Ammon's horn (tissue), 1 donor: ENCODE data around the gene SNX25.

Experiments
- DNase-seq: peaks from one replicate; pipeline ENCODE4 v3.0.0-alpha.2; 2016; ENCODE audit warnings: low spot score

Gene SNX25

GRCh38 chr4:185380320-185380719 is 170.9 kb downstream of the SNX25 start:
- DNase-seq: no peak

DNA sequence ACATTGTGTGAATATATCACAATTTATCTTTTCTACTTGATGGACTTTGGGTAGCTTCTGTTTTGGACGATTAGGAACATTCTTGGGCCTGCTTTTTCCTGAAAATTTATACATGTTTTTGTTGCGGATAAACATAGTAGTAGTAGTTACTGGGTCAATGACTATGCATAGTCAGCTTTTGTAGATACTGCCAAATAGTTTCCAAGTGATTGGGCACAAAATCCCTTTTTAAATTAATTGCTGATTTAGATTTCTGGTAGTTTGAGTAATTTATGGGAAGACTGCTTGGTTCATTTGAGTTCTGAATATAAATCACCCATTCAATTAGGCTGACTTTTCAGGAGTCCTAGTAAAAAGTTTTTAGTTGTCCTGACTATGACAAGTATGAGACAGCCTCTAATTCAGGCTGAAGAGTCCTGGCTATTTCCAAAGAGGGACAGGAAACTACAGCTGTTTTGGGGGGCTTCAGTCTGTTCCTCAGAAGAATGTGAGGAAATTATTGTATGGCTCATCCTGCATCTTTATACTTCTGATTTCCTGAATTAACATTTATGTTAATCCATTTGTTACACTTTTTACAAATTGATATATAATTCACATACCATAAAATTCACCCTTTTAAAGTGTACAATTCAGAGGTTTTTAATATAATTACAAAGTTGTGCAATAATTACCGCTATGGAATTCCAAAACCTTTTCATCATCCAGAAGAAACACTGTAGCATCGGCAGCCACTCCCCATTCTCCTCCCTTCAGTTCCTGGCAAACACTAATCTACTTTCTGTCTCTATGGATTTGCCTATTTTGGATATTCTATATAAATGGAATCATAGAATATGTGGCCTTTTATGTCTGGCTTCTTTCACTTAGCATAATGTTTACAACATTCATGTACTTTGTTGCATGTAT is 172.1 kb downstream of the SNX25 start:
- DNase-seq: no peak

- no peak for DNase-seq
Observed at GRCh38 chr4:185382754-185383153, 173.4 kb downstream of the SNX25 start.

- no peak for DNase-seq
Observed at GRCh38 chr4:185383451-185383850, 174.1 kb downstream of the SNX25 start.

DNA sequence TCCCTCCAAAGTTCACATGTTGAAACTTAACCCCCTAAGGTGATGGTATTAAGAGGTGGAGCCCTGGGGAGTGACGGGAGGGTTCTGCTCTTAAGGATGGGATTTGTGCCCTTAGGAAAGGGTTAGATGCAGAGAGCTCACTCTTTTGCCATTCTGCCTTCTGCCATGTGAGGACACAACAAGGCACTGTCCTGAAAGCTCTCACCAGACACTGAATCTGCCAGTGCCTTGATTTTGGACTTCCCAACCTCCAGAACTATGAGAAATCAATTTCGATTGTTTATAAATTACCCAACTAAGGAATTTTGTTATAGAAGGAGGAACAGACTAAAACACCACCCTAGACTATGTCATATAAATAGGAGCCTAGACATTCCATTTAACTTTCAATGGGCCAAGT is 174.7 kb downstream of the SNX25 start:
- no peak for DNase-seq

GRCh38 chr4:185384930-185385331 is 175.5 kb downstream of the SNX25 start:
- no peak for DNase-seq

DNA sequence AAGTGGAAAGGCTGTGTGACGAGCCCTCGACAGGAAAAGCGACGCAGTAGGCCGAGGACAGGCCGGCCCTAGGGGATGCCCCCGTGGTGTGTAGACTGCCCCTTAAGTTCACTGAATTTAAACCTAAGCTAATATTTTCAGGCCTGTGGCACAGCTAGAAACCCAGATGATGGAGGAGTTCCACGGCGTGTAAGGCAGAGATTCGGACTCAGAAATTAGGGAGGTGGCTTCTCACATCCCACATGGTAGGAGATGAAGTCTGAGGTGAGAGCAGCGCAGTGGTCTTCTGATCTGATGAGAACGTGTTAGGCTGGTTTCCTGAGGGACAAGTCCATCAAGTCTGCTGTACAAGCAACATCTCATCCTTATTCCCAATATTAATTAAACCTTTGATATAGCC is 178.6 kb downstream of the SNX25 start:
- DNase-seq: no peak

DNA sequence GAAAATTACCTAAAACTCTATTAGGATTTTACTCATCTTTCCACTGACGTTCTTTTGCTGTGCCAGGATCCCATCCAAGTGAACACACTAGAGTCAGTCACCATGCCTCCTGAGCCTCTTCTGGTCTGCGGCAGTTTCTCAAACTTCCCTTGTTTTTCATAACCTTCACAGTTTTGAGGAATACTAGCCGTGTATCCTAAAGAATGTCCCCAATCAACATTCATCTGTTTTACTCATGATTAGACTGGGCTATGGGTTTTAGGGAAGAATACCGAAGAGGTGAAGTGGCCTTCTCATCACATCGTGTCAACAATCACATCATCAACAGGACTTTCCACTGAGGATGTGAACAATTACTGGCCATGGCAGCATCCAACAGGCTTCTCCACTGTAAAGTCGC is 181.5 kb downstream of the SNX25 start:
- no peak for DNase-seq

GRCh38 chr4:185392156-185392555 is 182.8 kb downstream of the SNX25 start:
- no peak for DNase-seq

DNA sequence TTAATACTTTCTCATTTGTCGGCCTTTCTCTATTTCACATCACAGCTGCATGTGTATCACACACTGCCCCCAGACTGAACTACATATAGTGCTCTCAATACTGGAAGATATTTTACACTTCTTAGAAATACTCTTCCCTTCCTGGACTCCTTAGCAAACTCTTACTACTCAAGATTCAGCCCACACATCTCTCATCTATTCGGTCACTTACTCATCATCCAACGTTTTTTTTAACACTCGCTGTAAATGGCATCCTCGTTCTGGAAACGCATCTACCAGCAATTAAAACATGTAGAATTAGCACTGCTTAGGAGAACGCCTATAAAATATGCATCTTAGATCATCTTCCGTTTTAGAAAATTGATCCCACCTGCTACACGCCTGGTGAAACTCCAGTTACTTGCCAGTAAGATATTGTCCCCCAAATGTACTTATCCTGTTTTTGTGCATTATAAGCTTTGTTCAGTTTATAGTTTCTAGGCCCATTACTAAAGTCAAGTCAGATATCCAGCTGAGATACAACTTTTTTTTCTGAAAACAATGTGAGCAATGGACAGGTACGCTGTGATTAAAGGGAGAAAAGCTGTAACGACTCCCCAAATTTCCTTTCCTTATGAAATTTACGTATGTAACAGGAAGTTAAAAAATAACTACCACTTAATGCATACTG is 185.3 kb downstream of the SNX25 start:
- DNase-seq: no peak

- peak; percentile 96 for DNase-seq
Observed at GRCh38 chr4:185395238-185395955, 186.0 kb downstream of the SNX25 start, which contains the start of gene LRP2BP. LRP2BP (minus strand) TSS chr4:185395924; CDS start chr4:185378186, 17,738 bp downstream.

DNA sequence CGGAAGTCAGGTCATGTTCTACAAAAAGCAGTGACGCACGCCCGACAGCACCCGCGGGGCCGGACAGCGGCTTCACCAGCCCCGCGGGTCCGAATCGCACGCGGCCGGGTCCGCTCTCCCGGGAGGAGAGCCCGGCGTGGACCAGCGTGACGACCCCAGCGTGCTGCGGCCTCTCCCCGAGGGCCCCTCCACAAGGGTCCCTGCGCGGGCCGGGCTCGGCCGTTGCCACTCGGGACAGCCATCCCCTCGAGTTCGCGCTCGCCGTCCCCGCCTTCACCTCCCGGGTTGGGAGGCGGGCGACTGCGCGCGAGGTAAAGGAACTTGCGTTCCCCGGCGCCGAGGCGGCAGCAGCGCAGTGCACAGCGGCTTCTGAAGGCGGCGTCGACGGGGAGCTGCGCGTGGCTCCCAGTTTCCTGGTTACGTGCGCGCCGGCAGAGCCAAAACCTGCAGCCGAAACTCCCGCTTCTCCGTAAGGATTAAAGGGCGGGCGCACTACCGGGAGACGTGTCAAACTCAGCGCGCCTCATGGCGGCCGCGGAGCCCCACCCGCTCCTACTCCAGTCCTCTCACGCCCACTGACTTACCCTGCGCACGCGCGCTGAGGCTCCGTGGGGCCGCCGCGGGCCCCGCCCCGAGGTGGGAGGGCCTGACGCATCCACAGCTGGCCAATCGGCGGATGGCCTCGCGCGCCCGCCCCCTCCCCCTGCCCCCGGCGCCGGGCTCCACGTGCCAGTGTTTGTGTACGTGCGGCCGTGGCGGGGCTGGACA is 186.7 kb downstream of the SNX25 start:
- peak; percentile 97 for DNase-seq

DNA sequence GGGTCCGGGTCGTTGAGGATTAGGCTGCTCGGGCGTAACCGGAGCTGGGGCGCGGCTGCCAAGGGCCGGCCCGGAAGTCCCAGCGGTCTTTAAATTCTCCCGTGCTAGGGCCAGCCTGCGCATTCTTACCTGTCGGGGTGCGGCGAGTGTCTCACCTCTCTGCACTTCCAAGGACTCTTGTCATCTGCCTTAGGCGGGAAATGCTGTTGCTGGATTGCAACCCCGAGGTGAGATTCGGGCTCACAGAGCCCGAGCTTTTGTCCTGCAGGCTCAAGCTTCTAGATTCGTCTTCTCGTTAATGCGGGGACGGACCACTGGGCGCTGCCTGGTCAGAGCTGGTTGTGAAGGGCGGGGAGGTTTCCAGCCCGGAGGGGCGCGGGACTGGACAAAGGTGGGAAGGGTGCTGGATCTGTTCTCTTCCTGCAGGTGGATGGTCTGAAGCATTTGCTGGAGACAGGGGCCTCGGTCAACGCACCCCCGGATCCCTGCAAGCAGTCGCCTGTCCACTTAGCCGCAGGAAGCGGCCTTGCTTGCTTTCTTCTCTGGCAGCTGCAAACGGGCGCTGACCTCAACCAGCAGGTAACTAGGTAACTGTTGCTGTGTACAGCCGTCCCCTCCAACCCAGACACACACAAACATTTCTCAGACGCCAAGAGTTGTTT is 187.5 kb downstream of the SNX25 start, which contains the start of gene ANKRD37:
TSS of gene ANKRD37 (plus strand) at position 118 of the 662 bp plus-strand sequence. CDS start at position 201, 83 bp downstream.
- peak; percentile 49 for DNase-seq

- DNase-seq: no peak
Observed at GRCh38 chr4:185398618-185399017, 189.2 kb downstream of the SNX25 start.

DNA sequence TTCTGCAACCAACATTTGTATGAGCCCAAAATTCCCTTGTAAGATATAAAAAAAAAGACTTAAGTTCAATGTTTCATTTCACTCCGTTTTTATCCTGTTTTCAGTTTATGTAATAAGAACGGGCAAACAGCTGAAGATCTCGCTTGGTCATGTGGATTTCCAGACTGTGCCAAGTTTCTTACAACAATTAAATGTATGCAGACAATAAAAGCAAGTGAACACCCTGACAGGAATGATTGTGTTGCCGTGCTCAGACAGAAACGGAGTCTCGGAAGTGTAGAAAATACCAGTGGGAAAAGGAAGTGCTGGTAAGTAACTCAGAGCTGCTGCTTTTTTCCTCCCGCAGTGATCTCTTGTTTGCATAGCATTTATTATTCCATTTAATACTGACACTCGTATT is 190.1 kb downstream of the SNX25 start:
- peak; percentile 18 for DNase-seq

- DNase-seq: no peak
Observed at GRCh38 chr4:185404031-185404430, 194.6 kb downstream of the SNX25 start.

- DNase-seq: no peak
Observed at GRCh38 chr4:185405296-185405999, 196.1 kb downstream of the SNX25 start.

DNA sequence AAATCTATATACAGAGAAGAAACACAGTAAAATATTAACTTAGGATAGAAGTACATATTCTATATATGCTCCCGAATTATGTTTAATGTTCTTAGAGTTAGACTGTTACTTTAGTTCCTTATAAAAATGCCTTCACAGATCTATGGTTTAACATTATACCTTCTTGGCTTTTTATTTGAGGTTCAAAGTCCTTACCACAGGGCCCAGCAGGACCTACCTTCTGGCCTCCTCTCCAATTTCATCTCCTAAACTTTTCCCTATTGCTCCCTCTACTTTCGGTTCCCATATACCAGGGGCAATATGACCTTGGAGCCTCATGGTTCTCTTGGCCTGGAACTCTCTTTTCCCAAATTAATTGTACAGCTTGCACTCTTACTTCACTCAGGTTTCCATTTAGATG is 199.0 kb downstream of the SNX25 start:
- DNase-seq: no peak

DNA sequence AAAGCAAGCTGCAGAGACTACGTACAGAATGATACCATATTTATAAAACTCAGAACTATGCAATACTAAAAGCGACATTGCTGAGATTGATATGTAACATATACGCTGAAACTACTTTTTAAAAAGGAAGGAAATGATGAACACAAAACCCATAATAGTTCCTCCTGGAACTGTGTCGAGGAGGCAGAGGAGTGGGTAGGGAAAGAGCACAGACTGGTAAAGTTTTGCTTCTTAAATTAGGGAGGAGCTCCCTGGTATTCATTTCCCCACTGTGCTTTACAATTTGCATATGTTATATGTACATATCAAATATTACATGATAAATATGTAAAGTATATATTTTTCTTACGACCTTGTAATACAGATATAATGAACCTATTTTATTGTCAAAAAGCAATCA is 202.5 kb downstream of the SNX25 start:
- no peak for DNase-seq

DNA sequence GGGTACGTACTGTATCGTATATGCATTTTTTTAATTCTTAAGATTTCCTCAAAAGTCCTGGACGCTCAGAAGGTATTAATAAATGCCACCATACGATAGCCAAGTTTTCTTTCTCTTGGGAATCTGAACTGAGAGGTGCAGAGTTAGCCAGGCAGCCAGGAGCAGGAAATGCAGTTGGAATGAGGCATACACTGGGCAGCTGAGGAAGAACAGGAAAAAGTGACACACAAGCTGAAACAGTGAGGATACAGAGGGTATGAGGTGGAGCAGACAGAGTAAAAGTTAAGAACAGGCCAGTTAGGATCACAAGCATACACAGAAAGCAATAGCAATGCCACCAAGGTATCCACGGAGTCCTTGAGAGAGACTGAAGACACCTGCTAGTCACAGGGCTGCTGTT is 203.0 kb downstream of the SNX25 start:
- no peak for DNase-seq
